Lung (tissue), 12 donors: ENCODE measurements around the gene LIMS2. TPM values are rescaled to one million over a fixed set of nuclear protein-coding genes. Genes with fewer than 3 reads are reported as not detected.
A peak's percentile ranks its signal among the peaks of the same experiment; 100 is the strongest.

ENCODE experiments used
- ATAC-seq: fragments of 200-7000 bp; cut with Tn5 transposase; one replicate; pipeline ENCODE4 v1.9.1; 2020; ENCODE audit warnings: moderate number of reproducible peaks; ENCODE audit not compliant: insufficient read depth, low FRiP score
- DNase-seq, 3 donors: peaks; one replicate each; pipeline ENCODE4 v3.0.0-alpha.2; 2013 to 2017
- H3K27ac ChIP-seq, 2 donors: one replicate each; pipeline ENCODE4 v1.5.1; 2013; ENCODE audit warnings: mild to moderate bottlenecking in 2 of 2, moderate library complexity in 2 of 2, control low read depth in 1 of 2, inconsistent platforms in 1 of 2, low read depth in 1 of 2, low read length in 1 of 2
- H3K27me3 ChIP-seq, 3 donors: one replicate each; pipeline ENCODE4 v1.5.1; 2013; ENCODE audit warnings: low read length in 2 of 3; ENCODE audit not compliant: control insufficient read depth in 3 of 3, insufficient read depth in 3 of 3
- H3K36me3 ChIP-seq, 4 donors: one replicate each; pipeline ENCODE4 v1.5.1; 2013; ENCODE audit warnings: low read length in 4 of 4, mild to moderate bottlenecking in 1 of 4, moderate library complexity in 1 of 4; ENCODE audit not compliant: control insufficient read depth in 4 of 4, insufficient read depth in 4 of 4
- H3K4me1 ChIP-seq, 5 donors: one replicate each; pipeline ENCODE4 v1.5.1; 2013; ENCODE audit warnings: low read length in 5 of 5, mild to moderate bottlenecking in 2 of 5, moderate library complexity in 1 of 5; ENCODE audit not compliant: control insufficient read depth in 5 of 5, insufficient read depth in 5 of 5
- H3K4me3 ChIP-seq: one replicate; pipeline ENCODE4 v1.5.1; 2013; ENCODE audit warnings: mild to moderate bottlenecking, control low read depth, moderate library complexity
- H3K9ac ChIP-seq, 2 donors: one replicate each; pipeline ENCODE4 v1.5.1; 2013; ENCODE audit warnings: low read length in 2 of 2, control low read depth in 1 of 2; ENCODE audit not compliant: insufficient read depth in 1 of 2
- H3K9me3 ChIP-seq, 4 donors: one replicate each; pipeline ENCODE4 v1.5.1; 2013; ENCODE audit warnings: low read length in 3 of 4, mild to moderate bottlenecking in 1 of 4, moderate library complexity in 1 of 4; ENCODE audit not compliant: control insufficient read depth in 4 of 4, insufficient read depth in 3 of 4
- CTCF ChIP-seq: IDR thresholded peaks from 2 replicates; pipeline ENCODE4 v1.5.1; 2012; ENCODE audit warnings: mild to moderate bottlenecking; ENCODE audit errors: control extremely low read depth, extremely low read depth
- WGBS, 2 donors: extraction: QIAGEN DNeasy Blood & Tissue Kit; methylation state at CpG; one replicate each; pipeline ENCODE4 v1.1.7; 2013; 5-methylcytosine and 5-hydroxymethylcytosine counted together
- polyA plus RNA-seq, 2 donors: library from polyadenylated mRNA; stranded (reverse); fragments of 200-250 nt; gene quantifications; one replicate each; pipeline ENCODE4 v1.2.1, GENCODE V29; 2013
- total RNA-seq, 2 donors: library from RNA; depleted of rRNA in 1 of 2; stranded (reverse); fragments of >200 nt in 1 of 2; gene quantifications; one replicate each; pipeline ENCODE4 v1.2.1, GENCODE V29; 2014 to 2021
- donor health status: control.
- donor health status: control.
- donor health status: Bipolar disorder and iron deficiency.
- donor health status: healthy.
- donor health status: DM: yes; HTN: yes; CAD: no.

LIMS2 gene
- total and polyA plus RNA-seq, 4 donors: 22.2 to 138 (median 80.4) TPM

- Histone ChIP-seq H3K9ac (no peak overlapping the region), H3K27ac (no peak overlapping the region), H3K4me3 (no peak overlapping the region), H3K4me1 (peaks cover 0 to 10% (median 0%) of the 10 kb centered on the region in 5 donors), H3K27me3 (no peaks in the 10 kb centered on the region), H3K36me3 (no peaks in the 10 kb centered on the region), H3K9me3 (peaks cover 0 to 2% (median 0%) of the 10 kb centered on the region in 4 donors)
- no peak for ATAC-seq
- no peak for TF ChIP-seq CTCF
- 84 to 91% methylated on average over 28 of the region's 28 CpGs for WGBS, 2 donors
- DNase-seq: no peak
Observed at GRCh38 chr2:127626917-127627739, 48.2 kb downstream of the LIMS2 start.

- WGBS, 2 donors: 55 to 70% methylated on average over 12 of the region's 12 CpGs
- no peak overlapping the region for H3K4me3 ChIP-seq
- ATAC-seq: no peak
- DNase-seq: no peak
- H3K9ac ChIP-seq: no peak overlapping the region
- peak overlapping the region in 1 of 2 donors; percentile 4 for H3K27ac ChIP-seq
- H3K36me3 ChIP-seq: no peaks in the 10 kb centered on the region
- peaks cover 0 to 8% (median 0%) of the 10 kb centered on the region in 5 donors for H3K4me1 ChIP-seq
- TF ChIP-seq CTCF: no peak
- H3K27me3 ChIP-seq: no peaks in the 10 kb centered on the region
- H3K9me3 ChIP-seq: peaks cover 0 to 2% (median 0%) of the 10 kb centered on the region in 4 donors
Observed at GRCh38 chr2:127626175-127626574, 49.2 kb downstream of the LIMS2 start.

- WGBS, 2 donors: 81 to 93% methylated on average over 2 of the region's 2 CpGs
- H3K27me3 ChIP-seq: no peaks in the 10 kb centered on the region
- no peak for DNase-seq
Observed at GRCh38 chr2:127625572-127625951, 49.8 kb downstream of the LIMS2 start.

More at GRCh38 chr2:127625572-127625951, 49.8 kb downstream of the LIMS2 start:
- no peak for ATAC-seq
- no peaks in the 10 kb centered on the region for H3K36me3 ChIP-seq
- no peak overlapping the region for H3K27ac ChIP-seq
- H3K4me3 ChIP-seq: no peak overlapping the region
- H3K9ac ChIP-seq: no peak overlapping the region
- H3K9me3 ChIP-seq: peaks cover 0 to 2% (median 0%) of the 10 kb centered on the region in 4 donors
- no peak for TF ChIP-seq CTCF
- peaks cover 0 to 6% (median 0%) of the 10 kb centered on the region in 5 donors for H3K4me1 ChIP-seq
